ENCODE results near the gene LOXL4. TPM values are rescaled to one million over a fixed set of nuclear protein-coding genes. Genes with fewer than 3 reads are reported as not detected.

Gene LOXL4
- total and polyA plus RNA-seq, 12 donors: 0.61 to 14.4 (median 3.4) TPM

DNA sequence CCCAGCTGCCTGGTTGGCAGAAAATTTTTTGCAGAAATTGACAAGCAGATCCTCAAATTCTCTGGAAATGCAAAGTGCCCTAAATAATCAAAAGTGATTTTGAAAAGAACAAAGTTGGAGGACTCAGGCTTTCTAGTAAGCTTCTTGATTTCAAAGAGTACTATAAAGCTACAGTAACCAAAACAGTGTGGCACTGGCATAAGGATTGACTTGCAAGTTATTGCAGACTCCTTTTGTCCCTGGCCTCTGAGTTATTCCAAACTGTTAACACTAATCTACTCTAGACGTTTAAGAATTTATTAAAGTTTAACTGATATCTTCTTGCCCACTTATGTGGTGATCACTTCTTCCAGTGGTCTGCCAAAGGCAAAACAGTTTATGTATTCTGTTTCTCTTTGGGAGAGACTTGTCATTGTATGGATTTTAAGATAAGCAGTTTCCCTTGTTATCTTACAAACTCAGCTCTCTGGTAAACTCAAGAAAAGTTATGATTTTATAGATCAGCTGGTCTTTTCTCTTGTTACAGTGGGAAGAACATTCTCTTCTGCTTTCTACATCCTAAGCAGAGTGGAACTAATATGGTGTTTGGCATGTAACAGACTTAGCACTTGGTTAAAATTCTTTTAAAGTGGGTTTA lies 41.4 kb downstream of the LOXL4 start:
- 65 to 86% (median 83%) methylated on average over 1 of the region's 1 CpG for WGBS, 4 donors
- Histone ChIP-seq H3K36me3 (replicated peaks in 1 of 2) (no peaks in the 10 kb centered on the region), H3K27me3 (no peaks in the 10 kb centered on the region), H3K4me1 (replicated peaks in 1 of 2) (peaks cover 0 to 9% of the 10 kb centered on the region in 2 donors), H3K27ac (no peak overlapping the region), H3K4me3 (no peak overlapping the region), H3K9me3 (replicated peaks in 1 of 3) (no peaks in the 10 kb centered on the region)
- intact Hi-C loops (cut with DNase I): no loop called here
- no peak for DNase-seq
- TF ChIP-seq, protein P1, sequence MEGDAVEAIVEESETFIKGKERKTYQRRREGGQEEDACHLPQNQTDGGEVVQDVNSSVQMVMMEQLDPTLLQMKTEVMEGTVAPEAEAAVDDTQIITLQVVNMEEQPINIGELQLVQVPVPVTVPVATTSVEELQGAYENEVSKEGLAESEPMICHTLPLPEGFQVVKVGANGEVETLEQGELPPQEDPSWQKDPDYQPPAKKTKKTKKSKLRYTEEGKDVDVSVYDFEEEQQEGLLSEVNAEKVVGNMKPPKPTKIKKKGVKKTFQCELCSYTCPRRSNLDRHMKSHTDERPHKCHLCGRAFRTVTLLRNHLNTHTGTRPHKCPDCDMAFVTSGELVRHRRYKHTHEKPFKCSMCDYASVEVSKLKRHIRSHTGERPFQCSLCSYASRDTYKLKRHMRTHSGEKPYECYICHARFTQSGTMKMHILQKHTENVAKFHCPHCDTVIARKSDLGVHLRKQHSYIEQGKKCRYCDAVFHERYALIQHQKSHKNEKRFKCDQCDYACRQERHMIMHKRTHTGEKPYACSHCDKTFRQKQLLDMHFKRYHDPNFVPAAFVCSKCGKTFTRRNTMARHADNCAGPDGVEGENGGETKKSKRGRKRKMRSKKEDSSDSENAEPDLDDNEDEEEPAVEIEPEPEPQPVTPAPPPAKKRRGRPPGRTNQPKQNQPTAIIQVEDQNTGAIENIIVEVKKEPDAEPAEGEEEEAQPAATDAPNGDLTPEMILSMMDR (IDR thresholded peaks at IDR 0.05): no peak
- no peak for TF ChIP-seq POLR2A (IDR thresholded peaks at IDR 0.05)

DNA sequence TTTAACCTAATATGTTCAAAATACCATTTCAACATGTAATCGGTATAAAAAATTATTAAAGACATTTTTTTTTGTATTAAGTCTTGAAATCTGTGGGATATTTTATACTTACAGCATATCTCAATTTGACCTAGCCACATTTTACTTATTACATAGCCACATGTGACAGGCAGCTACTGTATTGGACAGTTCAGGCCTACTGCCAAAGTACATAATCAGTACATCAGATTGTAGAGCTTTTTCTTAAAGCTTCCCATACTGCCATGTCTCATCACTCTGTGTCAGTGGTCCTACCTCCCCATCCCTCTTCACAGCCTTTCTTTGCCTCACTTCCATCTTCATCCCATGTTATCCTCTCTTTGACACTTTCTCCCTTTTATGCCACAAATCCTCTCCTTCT lies 43.0 kb downstream of the LOXL4 start:
- no peaks in the 10 kb centered on the region for H3K36me3 ChIP-seq (replicated peaks in 1 of 2)
- 93 to 96% (median 94%) methylated on average over 1 of the region's 1 CpG for WGBS, 4 donors
- TF ChIP-seq, protein P1 (IDR thresholded peaks at IDR 0.05): no peak
- no peak for TF ChIP-seq POLR2A (IDR thresholded peaks at IDR 0.05)

DNA sequence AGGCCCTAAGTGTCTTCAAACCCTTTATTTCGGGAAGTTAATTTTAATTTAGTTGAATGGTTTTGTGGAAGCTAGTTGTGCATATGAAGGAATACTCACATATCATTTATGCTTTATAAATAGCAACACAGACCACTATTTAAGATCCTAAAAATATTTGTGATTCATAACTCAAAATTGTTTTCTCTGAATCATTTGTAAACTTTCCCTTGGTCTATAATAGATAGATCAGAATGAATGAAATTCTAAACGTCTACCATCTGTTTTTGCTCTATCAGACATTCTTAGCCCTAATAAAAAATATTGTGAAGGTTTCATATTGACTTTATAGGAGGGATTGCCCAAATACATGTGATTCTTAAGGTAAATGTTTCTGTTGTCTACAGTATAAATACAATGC lies 43.5 kb downstream of the LOXL4 start:
- intact Hi-C loops (cut with DNase I): no loop called here
- 77 to 80% (median 79%) methylated on average over 2 of the region's 2 CpGs for WGBS, 4 donors
- H3K4me3 ChIP-seq: no peak overlapping the region
- peaks cover 0 to 3% (median 0%) of the 10 kb centered on the region in 3 donors for H3K9me3 ChIP-seq (replicated peaks in 1 of 3)
- no peak for TF ChIP-seq POLR2A (IDR thresholded peaks at IDR 0.05)
- TF ChIP-seq, protein P1 (IDR thresholded peaks at IDR 0.05): no peak
- no peak for DNase-seq
- H3K27me3 ChIP-seq: no peaks in the 10 kb centered on the region
- H3K36me3 ChIP-seq (replicated peaks in 1 of 2): no peaks in the 10 kb centered on the region
- no peak overlapping the region for H3K27ac ChIP-seq
- H3K4me1 ChIP-seq (replicated peaks in 1 of 2): peaks cover 0 to 9% of the 10 kb centered on the region in 2 donors

More for the DNA sequence above, 43.0 kb downstream of the LOXL4 start:
- Histone ChIP-seq H3K9me3 (replicated peaks in 1 of 3) (no peaks in the 10 kb centered on the region), H3K4me3 (no peak overlapping the region), H3K27ac (no peak overlapping the region), H3K4me1 (replicated peaks in 1 of 2) (peaks cover 0 to 9% of the 10 kb centered on the region in 2 donors), H3K27me3 (no peaks in the 10 kb centered on the region)
- intact Hi-C loops (cut with DNase I): no loop called here
- no peak for DNase-seq

DNA sequence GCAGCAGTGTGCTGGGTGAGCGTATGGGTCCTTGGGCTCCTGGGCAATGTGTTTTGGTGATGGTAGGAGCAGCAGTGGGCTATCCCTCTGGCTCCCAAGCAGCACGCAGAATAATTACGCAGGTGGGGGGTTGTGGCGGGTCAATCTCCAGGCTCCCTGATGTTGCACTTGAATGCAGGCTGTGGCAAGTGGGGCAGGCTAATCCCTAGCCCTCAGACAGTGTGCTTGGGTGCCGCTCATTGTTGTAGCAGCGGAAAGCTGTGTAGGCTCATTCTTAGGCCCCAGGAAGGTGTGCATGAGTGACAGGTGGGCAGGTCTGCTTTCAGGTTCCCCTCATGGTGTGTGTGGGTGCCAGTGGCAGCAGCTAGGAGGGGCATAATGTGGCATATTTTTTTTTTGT lies 44.1 kb downstream of the LOXL4 start:
- Histone ChIP-seq H3K4me3 (no peak overlapping the region), H3K36me3 (replicated peaks in 1 of 2) (no peaks in the 10 kb centered on the region)

More for the DNA sequence above, 44.1 kb downstream of the LOXL4 start:
- DNase-seq: no peak
- H3K9me3 ChIP-seq (replicated peaks in 1 of 3): peaks cover 0 to 9% (median 0%) of the 10 kb centered on the region in 3 donors
- WGBS, 4 donors: 92 to 99% (median 96%) methylated on average over 5 to 6 of the region's 6 CpGs
- no peak overlapping the region for H3K27ac ChIP-seq
- H3K4me1 ChIP-seq (replicated peaks in 1 of 2): peaks cover 0 to 9% of the 10 kb centered on the region in 2 donors
- TF ChIP-seq, protein P1 (IDR thresholded peaks at IDR 0.05): no peak
- TF ChIP-seq POLR2A (IDR thresholded peaks at IDR 0.05): no peak
- intact Hi-C loops (cut with DNase I): no loop called here
- no peaks in the 10 kb centered on the region for H3K27me3 ChIP-seq
